ENCODE data around the gene MDM4. TPM values are rescaled to one million over a fixed set of nuclear protein-coding genes. Genes with fewer than 3 reads are reported as not detected.
"Not testable (repeated sequence)": the region's sequence is repeated elsewhere in the genome, so short reads cannot be mapped to it uniquely, and the experiment has no call there.

The MDM4 gene
- polyA plus RNA-seq, 3 donors: 20.6 to 82.2 (median 59.6) TPM

- DNase-seq: not testable (repeated sequence)
These were observed 43.8 kb downstream of the MDM4 start for GRCh38 chr1:204560002-204560401.

GRCh38 chr1:204560590-204561150 lies 44.5 kb downstream of the MDM4 start:
- no peak for DNase-seq

DNA sequence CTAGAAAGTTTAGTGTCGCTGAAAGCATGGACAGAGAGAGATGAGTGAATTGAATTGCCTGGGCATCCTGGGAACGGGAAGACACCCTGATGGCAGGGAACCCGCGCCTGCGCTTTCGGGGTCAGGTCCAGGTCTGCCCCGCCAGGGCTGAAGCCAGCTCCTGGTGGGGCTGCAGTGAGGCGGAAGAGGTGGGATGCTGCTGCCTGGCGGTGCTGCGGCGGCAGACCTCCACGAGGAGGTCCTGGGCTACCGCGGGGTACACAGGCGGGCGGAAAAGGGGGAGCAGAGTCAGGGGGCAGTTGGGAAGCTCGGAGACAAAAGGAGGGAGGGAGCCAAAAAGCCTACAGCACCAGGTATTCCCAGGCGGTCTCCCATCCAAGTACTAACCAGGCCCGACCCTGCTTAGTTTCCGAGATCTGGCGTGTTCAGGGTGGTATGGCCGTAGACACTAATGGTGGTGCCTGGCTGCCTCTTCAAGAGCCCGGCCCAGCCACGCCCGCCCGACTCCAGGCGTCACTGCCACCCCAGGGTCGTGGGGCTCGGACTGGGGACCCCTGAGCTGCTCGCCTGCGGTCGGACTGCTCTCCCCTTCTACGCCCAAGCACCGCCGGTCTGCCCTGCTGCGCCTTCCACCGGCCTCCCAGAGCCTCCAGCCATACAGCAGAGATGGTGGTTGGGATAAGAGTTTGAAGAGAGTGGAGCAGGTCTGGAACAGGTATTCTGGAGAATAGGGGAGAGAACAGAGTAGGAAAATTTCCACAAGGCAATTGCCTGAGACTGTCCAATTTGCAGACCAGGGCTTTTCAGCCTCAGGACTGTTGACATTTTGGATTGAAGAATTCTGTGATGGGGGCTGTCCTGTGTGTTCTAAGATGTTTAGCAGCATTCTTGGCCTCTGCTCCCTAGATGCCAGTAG lies 46.1 kb downstream of the MDM4 start:
- DNase-seq: no peak

DNA sequence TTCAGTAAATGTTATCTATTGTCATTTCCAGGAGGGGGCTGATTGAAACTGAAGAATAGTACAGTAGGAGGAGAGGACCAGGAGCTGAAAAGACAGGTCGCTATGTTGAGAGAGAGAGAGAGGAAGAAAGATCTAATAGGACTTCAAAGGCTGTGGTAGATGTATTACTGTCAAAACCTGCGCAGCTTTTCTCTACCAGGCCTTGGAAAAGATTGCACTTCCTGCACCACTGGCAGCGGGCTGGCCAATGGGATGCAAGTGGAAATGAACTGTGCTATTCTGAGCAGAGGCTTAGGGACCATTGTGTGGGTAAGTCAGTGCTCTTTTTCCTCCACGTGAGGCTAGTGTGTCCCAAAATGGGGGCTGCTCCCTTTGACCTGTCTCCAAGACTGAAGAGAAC lies 47.1 kb downstream of the MDM4 start:
- DNase-seq: no peak

GRCh38 chr1:204563780-204564179 lies 47.6 kb downstream of the MDM4 start:
- no peak for DNase-seq

DNA sequence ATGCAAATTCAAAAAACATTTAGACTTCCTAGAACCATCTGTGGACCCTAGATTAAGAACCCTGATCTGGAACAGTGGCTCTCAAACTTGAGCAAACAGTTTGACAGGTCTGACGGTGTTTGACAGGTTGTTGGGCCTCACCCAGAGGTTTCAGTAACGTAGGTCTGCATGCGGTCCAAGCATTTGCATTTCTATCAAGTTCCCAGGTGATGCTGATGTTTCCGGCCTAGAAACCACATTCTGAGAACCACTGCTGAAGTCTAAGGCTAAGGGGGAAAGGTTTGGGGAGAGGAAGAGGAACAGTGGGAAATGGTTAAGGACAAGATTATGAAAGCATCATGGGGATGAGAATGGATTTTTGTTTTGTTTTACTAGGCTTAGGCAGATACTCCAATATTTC lies 48.6 kb downstream of the MDM4 start:
- DNase-seq: no peak

GRCh38 chr1:204565617-204566582 lies 49.7 kb downstream of the MDM4 start:
- peak; percentile 66 for DNase-seq

DNA sequence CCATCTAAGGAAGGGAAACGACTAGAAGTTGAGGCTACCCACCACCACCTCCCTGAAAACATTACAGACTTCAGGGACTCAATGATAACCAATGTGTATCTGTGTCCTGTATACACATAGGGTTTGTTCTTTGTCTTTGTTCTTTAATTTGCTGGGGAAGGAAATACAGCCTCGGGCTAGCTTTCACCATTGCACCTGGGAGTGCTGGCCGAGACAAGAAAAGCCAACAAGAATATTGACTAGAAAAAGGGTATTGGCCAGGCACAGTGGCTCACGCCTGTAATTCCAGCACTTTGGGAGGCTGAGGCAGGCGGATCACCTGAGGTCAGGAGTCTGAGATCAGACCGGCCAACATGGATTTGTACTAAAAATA lies 50.4 kb downstream of the MDM4 start:
- DNase-seq: no peak

- no peak for DNase-seq
These were observed 50.9 kb downstream of the MDM4 start for GRCh38 chr1:204567071-204567470.

GRCh38 chr1:204568576-204569315 lies 52.5 kb downstream of the MDM4 start:
- DNase-seq: peak; percentile 34

DNA sequence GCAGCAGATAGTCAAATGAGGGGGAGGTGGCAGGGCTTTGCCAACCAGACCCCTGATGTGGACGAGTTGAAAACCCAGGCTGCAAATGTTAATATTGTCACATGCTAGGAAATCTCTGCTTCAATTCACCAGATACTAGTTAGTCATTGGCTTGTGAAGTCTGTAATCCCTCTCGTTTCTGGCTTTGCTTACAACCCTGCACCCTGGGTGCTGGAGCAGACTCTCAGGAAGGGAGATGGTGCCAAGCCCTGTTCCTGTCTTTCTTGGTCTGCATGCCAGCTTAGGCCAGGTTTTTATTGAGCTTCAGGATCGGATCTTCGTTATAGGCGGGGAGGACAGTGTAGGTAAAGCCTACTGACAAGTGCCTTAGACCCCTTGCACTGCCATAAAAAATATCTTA lies 53.3 kb downstream of the MDM4 start:
- DNase-seq: no peak

GRCh38 chr1:204570021-204570420 lies 53.8 kb downstream of the MDM4 start:
- not testable (repeated sequence) for DNase-seq

DNA sequence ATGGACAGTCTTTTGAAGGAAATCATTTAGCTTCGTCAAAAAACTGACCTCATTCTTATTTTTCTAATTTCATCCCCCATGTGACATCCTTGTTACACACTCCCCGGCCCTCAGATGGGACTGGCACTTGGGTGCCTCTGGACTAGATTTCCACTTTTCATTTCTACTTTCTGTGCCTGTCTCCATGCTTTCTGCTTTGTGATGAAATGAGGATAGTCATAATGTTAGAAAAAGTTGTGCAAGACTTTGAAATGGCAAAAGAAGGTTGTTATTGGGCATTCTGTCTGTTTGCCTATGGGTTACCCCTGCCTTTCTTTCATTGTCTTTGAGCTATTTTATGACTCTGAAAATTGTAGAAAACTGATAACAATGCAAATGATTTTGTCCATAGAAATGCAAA lies 54.9 kb downstream of the MDM4 start:
- no peak for DNase-seq

DNA sequence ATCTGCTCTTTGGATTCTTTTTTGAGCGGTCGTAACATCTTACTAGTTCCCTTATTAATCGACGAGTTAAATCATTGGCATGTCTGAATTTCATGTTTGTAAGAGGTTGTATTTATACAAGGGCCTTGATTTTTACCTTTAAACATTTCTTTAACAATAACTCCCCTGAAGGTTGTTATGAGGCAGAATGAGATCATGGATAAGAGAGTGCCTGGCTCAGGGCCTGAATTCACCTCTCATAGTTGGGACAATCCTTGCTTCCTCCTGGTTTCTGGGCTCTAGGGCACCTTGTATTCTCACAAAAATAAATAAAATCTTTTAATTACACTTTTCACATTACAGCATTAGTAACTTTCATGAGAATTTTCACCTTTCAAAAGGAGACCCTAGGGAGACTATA lies 55.4 kb downstream of the MDM4 start:
- DNase-seq: no peak

DNA sequence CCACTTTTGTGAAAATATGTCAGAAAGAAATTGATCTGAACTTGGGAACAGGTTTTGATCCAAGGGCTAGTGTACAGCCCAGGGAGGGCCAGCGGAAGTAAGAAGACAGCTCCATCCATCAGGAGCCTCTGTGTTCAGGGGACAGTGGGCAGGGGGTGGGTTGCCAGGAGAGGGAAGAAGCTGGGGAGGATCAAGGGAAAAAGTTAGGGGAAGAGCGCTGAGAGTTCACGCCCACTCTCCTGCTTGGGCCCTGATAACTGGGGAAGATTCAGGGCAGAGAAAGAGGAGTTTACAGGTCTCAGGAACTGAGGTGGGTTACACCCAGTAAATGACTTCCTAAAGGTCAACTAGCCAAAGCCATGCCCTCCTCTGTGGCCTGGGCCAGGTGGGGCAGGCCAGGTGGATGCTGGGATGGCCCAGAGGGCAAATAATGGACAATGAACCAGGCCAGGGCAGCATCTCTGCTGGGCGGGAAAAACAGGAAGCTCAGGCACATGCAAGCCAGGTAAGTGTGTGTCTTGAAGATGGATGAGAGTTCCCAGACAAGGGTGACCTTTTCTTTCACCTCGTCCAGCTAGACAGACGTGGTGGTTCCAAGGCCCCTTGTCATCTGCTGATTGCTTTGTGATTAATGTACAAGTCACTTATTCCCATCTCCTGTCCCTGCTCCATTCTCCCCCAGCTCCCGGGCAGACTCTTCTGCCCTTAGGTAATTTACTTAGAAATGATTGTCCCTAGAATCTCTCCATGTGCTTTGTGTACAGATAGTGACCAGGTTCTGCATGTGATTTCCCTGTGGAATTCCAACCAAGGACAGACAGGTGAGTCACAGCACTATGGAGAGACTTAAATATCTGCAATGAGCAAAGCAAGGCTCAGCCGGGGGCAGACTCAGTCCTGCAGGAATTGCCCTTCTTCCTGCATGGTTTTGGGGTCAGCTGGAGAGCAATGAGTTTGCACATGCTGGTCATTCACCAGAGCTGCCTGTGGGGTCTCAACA lies 57.0 kb downstream of the MDM4 start:
- DNase-seq: no peak

- DNase-seq: no peak
These were observed 58.0 kb downstream of the MDM4 start for GRCh38 chr1:204574016-204574864.

DNA sequence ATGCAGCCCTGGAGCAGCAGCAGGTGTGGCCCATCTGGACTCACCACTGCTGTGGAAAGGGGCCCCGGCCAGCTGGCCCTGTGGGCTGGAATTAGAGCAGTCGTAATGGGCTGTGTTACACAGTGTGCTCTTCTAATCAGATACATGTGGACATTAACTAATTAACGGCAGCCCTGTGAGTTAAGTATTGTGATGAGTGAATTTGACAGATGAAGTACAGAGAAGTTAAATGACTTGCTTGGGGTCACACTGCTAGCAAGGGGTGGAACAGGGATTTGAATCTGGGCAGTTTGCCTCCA lies 58.6 kb downstream of the MDM4 start:
- no peak for DNase-seq

GRCh38 chr1:204575221-204576190 lies 59.3 kb downstream of the MDM4 start:
- DNase-seq: no peak
